Neural cell (in vitro differentiated cells): ENCODE data around the gene LPP. TPM values are rescaled to one million over a fixed set of nuclear protein-coding genes. Genes with fewer than 3 reads are reported as not detected.

Experiments
- H2AFZ ChIP-seq: fragments of 200-600, 300-800 bp; sonication (generic), shearing (Covaris generic); 2 replicates; pipeline ENCODE4 v1.6.0; 2014; ENCODE audit warnings: low read depth, mild to moderate bottlenecking, antibody characterized with exemption, low read length, moderate library complexity
- H3F3A ChIP-seq: fragments of 200-600 bp; shearing (Covaris generic); 2 replicates; pipeline ENCODE4 v1.6.1; 2016; ENCODE audit warnings: mild to moderate bottlenecking, moderate library complexity, mixed read lengths, antibody characterized with exemption, low read length; ENCODE audit not compliant: insufficient read depth, poor library complexity, severe bottlenecking
- H3K27ac ChIP-seq: fragments of 200-600, 300-800 bp; sonication (generic), shearing (Covaris generic); 2 replicates; pipeline ENCODE4 v1.5.1; 2014; ENCODE audit warnings: mild to moderate bottlenecking, low read length, moderate library complexity
- H3K27me3 ChIP-seq: fragments of 300-800, 200-600 bp; sonication (generic), shearing (Covaris generic); 2 replicates; pipeline ENCODE4 v1.6.0; 2014; ENCODE audit warnings: mild to moderate bottlenecking, low read depth, low read length, moderate library complexity; ENCODE audit not compliant: insufficient read depth
- H3K36me3 ChIP-seq: fragments of 300-800, 200-600 bp; sonication (generic), shearing (Covaris generic); 2 replicates; pipeline ENCODE4 v1.5.1; 2014; ENCODE audit warnings: mild to moderate bottlenecking, antibody characterized with exemption, low read length, moderate library complexity; ENCODE audit not compliant: insufficient read depth
- H3K4me2 ChIP-seq: fragments of 300-800, 200-600 bp; sonication (generic), shearing (Covaris generic); 2 replicates; pipeline ENCODE4 v1.6.0; 2014; ENCODE audit warnings: mild to moderate bottlenecking, low read length
- H3K4me3 ChIP-seq: fragments of 300-800, 200-600 bp; sonication (generic), shearing (Covaris generic); 2 replicates; pipeline ENCODE4 v1.5.1; 2014; ENCODE audit warnings: mild to moderate bottlenecking, low read length, moderate library complexity
- H3K79me2 ChIP-seq: fragments of 200-600 bp; shearing (Covaris generic); replicated peaks from 2 replicates; pipeline ENCODE4 v1.6.0; 2014; ENCODE audit warnings: mild to moderate bottlenecking, low read length, moderate library complexity; ENCODE audit not compliant: insufficient read depth
- H3K9ac ChIP-seq: fragments of 300-800, 200-600 bp; sonication (generic), shearing (Covaris generic); 2 replicates; pipeline ENCODE4 v1.6.1; 2016; ENCODE audit warnings: mild to moderate bottlenecking, low read length, mixed read lengths
- H3K9me2 ChIP-seq: fragments of 200-600 bp; shearing (Covaris generic); 2 replicates; pipeline ENCODE4 v1.6.1; 2016; ENCODE audit warnings: mild to moderate bottlenecking, low read length, mixed read lengths; ENCODE audit not compliant: insufficient read depth
- H3K9me3 ChIP-seq: fragments of 200-600, 300-800 bp; sonication (generic), shearing (Covaris generic); 2 replicates; pipeline ENCODE4 v1.6.1; 2016; ENCODE audit warnings: mild to moderate bottlenecking, mixed run types, low read length, moderate library complexity, mixed read lengths
- H4K20me1 ChIP-seq: fragments of 200-600 bp; shearing (Covaris generic); 2 replicates; pipeline ENCODE4 v1.6.1; 2016; ENCODE audit warnings: mild to moderate bottlenecking, mixed run types; ENCODE audit not compliant: insufficient read depth
- CTCF ChIP-seq: fragments of 450-650 bp; IDR thresholded peaks from 2 replicates; pipeline ENCODE4 v1.5.1; 2014; ENCODE audit warnings: antibody characterized with exemption, mild to moderate bottlenecking, moderate library complexity; ENCODE audit not compliant: poor library complexity, severe bottlenecking
- EP300 ChIP-seq: fragments of 450-650 bp; conservative IDR thresholded peaks from 2 replicates; pipeline ENCODE4 v1.6.1; 2014; ENCODE audit warnings: antibody characterized with exemption, mild to moderate bottlenecking, moderate library complexity; ENCODE audit not compliant: poor library complexity, severe bottlenecking
- EZH2 ChIP-seq: fragments of 200-600, 300-800 bp; shearing (Covaris generic), sonication (generic); IDR thresholded peaks from 2 replicates; pipeline ENCODE4 v1.6.1; 2014; ENCODE audit warnings: antibody characterized with exemption, low read length, borderline replicate concordance, mild to moderate bottlenecking; ENCODE audit not compliant: insufficient read depth, poor library complexity, severe bottlenecking
- MXI1 ChIP-seq: fragments of 450-650 bp; conservative IDR thresholded peaks from 2 replicates; pipeline ENCODE4 v1.6.1; 2014; ENCODE audit warnings: antibody characterized with exemption, mild to moderate bottlenecking; ENCODE audit not compliant: poor library complexity, severe bottlenecking
- POLR2AphosphoS5 ChIP-seq: IDR thresholded peaks from 2 replicates; pipeline ENCODE4 v1.6.1; 2012
- RAD21 ChIP-seq: fragments of 450-650 bp; conservative IDR thresholded peaks from 2 replicates; pipeline ENCODE4 v1.6.1; 2014; ENCODE audit warnings: antibody characterized with exemption, mild to moderate bottlenecking, moderate library complexity
- REST ChIP-seq: IDR thresholded peaks from 2 replicates; pipeline ENCODE4 v1.6.1; 2012; ENCODE audit warnings: borderline replicate concordance
- SMC3 ChIP-seq: fragments of 450-650 bp; conservative IDR thresholded peaks from 2 replicates; pipeline ENCODE4 v1.6.1; 2014; ENCODE audit warnings: antibody characterized with exemption, mild to moderate bottlenecking, moderate library complexity; ENCODE audit not compliant: poor library complexity
- TAF1 ChIP-seq: IDR thresholded peaks from 2 replicates; pipeline ENCODE4 v1.6.1; 2012; ENCODE audit warnings: low read depth
- polyA plus RNA-seq: library from polyadenylated mRNA; depleted of rRNA; stranded (reverse); fragments of >200 nt; gene quantifications from 2 replicates; pipeline ENCODE4 v1.2.3, GENCODE V29; 2014

The LPP gene
- polyA plus RNA-seq, 1 donor from 2014 or later = 3.0 TPM

DNA sequence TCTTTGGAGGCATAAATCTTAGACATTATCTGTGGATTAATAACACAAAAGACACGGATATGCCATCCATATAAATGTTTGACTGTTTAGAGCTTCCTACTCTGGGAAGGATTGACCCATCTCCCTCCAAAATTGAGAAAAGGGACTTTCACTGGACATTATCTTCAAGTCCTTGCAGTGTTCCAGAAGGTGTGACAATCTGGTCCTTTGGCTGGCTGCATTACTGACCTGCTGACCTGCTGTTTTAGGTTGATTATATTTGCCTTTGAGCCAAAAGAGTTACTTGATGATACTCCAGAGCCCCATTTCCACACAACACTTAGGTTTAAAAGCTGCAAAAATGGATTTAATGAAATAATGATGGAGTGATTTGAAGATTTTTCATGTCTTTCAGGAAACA, 504.6 kb downstream of the LPP start:
- H3K27me3 ChIP-seq = no peaks in the 10 kb centered on the region
- no peak overlapping the region for H3K4me3 ChIP-seq
- no peak overlapping the region for H3K9ac ChIP-seq
- no peaks in the 10 kb centered on the region for H3K36me3 ChIP-seq
- H3K9me3 ChIP-seq = no peaks in the 10 kb centered on the region
- no peaks in the 10 kb centered on the region for H4K20me1 ChIP-seq
- H3F3A ChIP-seq = no peaks in the 10 kb centered on the region
- H3K79me2 ChIP-seq = no peaks in the 10 kb centered on the region
- no peak overlapping the region for H2AFZ ChIP-seq
- H3K4me2 ChIP-seq = no peak overlapping the region
- no peak overlapping the region for H3K27ac ChIP-seq
- TF ChIP-seq REST = no peak
- TF ChIP-seq TAF1 = no peak
- TF ChIP-seq POLR2AphosphoS5 = no peak
- no peak for TF ChIP-seq MXI1
- no peaks in the 10 kb centered on the region for H3K9me2 ChIP-seq

DNA sequence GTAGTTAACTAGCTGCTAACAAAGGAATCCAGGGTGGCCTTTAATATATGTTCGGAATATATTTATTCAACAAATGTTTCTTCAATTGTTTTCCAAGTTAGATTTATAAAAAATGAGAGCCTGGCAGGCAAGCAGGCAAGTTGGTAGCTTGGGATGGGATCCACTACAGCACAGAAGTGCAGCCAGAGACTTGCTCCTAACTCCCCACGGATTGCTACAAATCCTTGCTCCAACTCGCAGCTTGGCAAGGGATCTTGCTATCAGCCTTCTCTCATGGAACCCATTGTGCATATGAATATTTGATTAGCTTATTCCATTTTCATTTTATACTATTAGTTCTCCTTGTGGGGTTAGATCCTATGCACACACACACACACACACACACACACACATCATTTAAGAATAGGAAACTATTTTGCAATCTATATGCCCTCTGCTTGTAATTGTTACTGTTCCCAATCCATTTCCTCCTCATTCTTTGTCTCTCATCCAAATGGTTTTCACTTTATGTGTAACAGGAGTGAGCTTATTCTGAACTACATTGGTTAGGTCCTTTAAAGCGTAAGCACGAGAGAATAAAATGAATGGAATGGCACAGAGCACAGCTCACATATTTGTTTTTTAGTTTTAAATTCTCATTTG, 505.6 kb downstream of the LPP start:
- no peaks in the 10 kb centered on the region for H3K36me3 ChIP-seq
- H3K4me2 ChIP-seq = no peak overlapping the region
- H4K20me1 ChIP-seq = no peaks in the 10 kb centered on the region
- TF ChIP-seq POLR2AphosphoS5 (no peak), TAF1 (no peak)
- no peak overlapping the region for H2AFZ ChIP-seq
- H3K27ac ChIP-seq = no peak overlapping the region
- no peaks in the 10 kb centered on the region for H3K9me3 ChIP-seq
- no peak overlapping the region for H3K9ac ChIP-seq
- no peaks in the 10 kb centered on the region for H3K9me2 ChIP-seq
- no peaks in the 10 kb centered on the region for H3K27me3 ChIP-seq
- no peaks in the 10 kb centered on the region for H3F3A ChIP-seq
- no peak overlapping the region for H3K4me3 ChIP-seq
- no peaks in the 10 kb centered on the region for H3K79me2 ChIP-seq

DNA sequence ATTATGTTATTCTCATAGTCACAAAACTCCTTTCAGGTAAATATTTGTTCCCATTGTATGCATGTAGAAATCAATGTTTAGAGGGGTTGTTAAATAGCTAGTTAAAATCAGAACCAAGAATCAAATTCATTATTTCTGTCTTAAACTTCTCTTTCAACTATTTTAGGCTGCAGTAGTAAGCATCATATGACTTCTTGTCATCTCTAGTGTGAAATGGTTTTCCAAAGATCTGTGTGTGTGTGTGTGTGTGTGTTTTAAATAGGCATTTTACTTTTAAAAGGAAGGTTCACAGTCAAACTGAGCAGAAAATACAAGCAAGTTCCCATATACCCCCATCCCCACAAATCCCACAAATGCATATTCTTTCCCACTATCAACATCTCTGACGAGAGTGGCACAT, 506.5 kb downstream of the LPP start:
- no peak overlapping the region for H3K4me3 ChIP-seq
- no peak for TF ChIP-seq MXI1
- H4K20me1 ChIP-seq = no peaks in the 10 kb centered on the region
- no peak overlapping the region for H3K4me2 ChIP-seq
- H3K9me3 ChIP-seq = no peaks in the 10 kb centered on the region
- H3K27ac ChIP-seq = no peak overlapping the region
- H3K27me3 ChIP-seq = no peaks in the 10 kb centered on the region
- H3K36me3 ChIP-seq = no peaks in the 10 kb centered on the region
- no peaks in the 10 kb centered on the region for H3K79me2 ChIP-seq
- no peak overlapping the region for H3K9ac ChIP-seq
- no peaks in the 10 kb centered on the region for H3F3A ChIP-seq
- H3K9me2 ChIP-seq = no peaks in the 10 kb centered on the region
- no peak overlapping the region for H2AFZ ChIP-seq

DNA sequence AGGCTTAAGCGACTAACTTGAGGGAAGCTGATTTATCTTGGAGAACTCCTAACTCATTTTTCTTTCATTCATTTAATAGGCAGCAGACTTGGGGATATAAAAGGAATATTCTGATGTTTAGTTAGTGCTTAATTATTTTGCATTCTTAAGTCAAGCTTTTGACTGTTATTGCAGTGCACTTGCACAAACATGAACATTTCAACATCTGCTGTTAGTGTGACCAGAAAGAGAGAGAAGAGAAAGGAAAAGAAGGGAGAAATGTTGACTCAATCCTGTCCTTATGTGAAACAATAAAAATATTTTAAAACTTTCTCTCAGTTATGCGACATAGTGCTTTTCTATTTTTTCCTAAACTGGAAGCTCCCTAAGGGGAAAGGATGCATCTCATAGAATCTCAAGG, 507.8 kb downstream of the LPP start:
- H3K4me2 ChIP-seq = no peak overlapping the region
- no peaks in the 10 kb centered on the region for H3K9me2 ChIP-seq
- H3K9ac ChIP-seq = no peak overlapping the region
- H2AFZ ChIP-seq = no peak overlapping the region
- H3K27me3 ChIP-seq = no peaks in the 10 kb centered on the region
- no peaks in the 10 kb centered on the region for H3K9me3 ChIP-seq
- H3K36me3 ChIP-seq = no peaks in the 10 kb centered on the region
- no peak overlapping the region for H3K4me3 ChIP-seq
- H3K79me2 ChIP-seq = no peaks in the 10 kb centered on the region
- no peak for TF ChIP-seq EZH2
- no peak for TF ChIP-seq TAF1
- no peak for TF ChIP-seq RAD21
- TF ChIP-seq POLR2AphosphoS5 = no peak
- no peak for TF ChIP-seq CTCF
- TF ChIP-seq REST = no peak
- no peak for TF ChIP-seq SMC3
- no peak for TF ChIP-seq MXI1
- TF ChIP-seq EP300 = no peak
- no peaks in the 10 kb centered on the region for H3F3A ChIP-seq
- no peaks in the 10 kb centered on the region for H4K20me1 ChIP-seq
- no peak overlapping the region for H3K27ac ChIP-seq
